Measurements from ENCODE around the gene LEAP2.

DNA sequence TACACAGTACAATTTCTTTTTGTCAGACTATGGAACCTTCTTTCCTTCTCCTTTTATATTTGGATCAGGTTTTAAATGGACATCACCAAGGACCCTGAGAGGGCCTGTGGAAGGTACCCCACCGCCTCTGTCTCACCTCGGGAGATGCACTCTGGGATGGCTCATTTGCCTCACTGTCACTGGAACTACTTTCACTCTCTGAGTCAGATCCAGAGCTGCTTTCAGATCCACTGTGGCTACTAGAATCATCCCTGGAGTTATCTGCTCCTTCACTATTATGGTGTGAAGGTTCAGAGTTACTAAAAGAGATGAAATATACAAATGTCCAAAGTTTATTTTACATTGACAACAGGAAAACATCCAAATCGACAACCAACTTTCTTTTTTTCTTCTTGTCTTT, 24.6 kb downstream of the LEAP2 start:
- TF ChIP-seq, protein P1, sequence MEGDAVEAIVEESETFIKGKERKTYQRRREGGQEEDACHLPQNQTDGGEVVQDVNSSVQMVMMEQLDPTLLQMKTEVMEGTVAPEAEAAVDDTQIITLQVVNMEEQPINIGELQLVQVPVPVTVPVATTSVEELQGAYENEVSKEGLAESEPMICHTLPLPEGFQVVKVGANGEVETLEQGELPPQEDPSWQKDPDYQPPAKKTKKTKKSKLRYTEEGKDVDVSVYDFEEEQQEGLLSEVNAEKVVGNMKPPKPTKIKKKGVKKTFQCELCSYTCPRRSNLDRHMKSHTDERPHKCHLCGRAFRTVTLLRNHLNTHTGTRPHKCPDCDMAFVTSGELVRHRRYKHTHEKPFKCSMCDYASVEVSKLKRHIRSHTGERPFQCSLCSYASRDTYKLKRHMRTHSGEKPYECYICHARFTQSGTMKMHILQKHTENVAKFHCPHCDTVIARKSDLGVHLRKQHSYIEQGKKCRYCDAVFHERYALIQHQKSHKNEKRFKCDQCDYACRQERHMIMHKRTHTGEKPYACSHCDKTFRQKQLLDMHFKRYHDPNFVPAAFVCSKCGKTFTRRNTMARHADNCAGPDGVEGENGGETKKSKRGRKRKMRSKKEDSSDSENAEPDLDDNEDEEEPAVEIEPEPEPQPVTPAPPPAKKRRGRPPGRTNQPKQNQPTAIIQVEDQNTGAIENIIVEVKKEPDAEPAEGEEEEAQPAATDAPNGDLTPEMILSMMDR (IDR thresholded peaks at IDR 0.05): no peak
- TF ChIP-seq POLR2A (IDR thresholded peaks at IDR 0.05): no peak
